Measurements from ENCODE around the gene SMPD4. TPM values are rescaled to one million over a fixed set of nuclear protein-coding genes. Genes with fewer than 3 reads are reported as not detected.
"Not testable (repeated sequence)": the region's sequence is repeated elsewhere in the genome, so short reads cannot be mapped to it uniquely, and the experiment has no call there.

Gene SMPD4
- total and polyA plus RNA-seq, 2 of the 13 experiments (the other 11 are each of a cell fraction or from before 2014, with no cell fraction given), result 63.2 to 70.5 TPM

DNA sequence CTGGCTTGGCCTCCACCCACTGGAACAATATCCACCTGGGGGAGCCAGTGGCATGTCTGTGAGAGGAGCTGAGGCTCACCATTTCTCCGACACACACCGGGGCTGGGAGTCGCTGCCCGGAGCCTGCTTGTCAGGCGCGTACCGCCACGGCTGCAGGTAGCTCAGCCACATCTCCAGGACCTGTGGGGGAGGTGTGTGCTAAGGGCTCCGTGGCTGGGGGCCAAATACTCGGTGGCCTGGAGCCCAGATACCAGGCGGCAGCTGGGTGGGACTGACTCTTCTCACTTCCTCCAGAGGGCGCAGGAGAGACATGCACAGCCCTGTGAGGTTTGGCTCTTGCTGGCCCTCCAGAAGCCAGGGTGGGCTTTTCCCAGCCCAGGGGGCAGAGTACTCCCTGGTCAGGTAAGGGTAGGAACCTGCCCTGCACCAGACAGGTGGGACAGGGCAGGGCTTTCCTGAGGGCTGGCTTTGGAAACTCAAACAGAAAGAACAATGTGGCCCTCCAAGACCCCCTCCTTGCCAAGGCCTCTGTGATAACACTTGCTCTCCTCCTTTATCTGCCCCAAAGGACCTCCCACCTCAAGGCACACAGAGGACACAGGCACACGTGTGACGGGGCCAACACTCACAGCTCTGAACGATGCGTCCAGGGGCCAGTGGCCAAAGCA, 25.3 kb downstream of the SMPD4 start:
- peak; percentile 84 for FAIRE-seq
- TF ChIP-seq, protein P1, sequence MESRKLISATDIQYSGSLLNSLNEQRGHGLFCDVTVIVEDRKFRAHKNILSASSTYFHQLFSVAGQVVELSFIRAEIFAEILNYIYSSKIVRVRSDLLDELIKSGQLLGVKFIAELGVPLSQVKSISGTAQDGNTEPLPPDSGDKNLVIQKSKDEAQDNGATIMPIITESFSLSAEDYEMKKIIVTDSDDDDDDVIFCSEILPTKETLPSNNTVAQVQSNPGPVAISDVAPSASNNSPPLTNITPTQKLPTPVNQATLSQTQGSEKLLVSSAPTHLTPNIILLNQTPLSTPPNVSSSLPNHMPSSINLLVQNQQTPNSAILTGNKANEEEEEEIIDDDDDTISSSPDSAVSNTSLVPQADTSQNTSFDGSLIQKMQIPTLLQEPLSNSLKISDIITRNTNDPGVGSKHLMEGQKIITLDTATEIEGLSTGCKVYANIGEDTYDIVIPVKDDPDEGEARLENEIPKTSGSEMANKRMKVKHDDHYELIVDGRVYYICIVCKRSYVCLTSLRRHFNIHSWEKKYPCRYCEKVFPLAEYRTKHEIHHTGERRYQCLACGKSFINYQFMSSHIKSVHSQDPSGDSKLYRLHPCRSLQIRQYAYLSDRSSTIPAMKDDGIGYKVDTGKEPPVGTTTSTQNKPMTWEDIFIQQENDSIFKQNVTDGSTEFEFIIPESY (CRISPR knock-in tag; IDR thresholded peaks at IDR 0.05), result peak; percentile 88
- TF ChIP-seq DR1 (CRISPR knock-in tag; IDR thresholded peaks at IDR 0.05) (0 out of 2 replicates have a peak, but pooled peaks have one; percentile 28), AGO2 (optimal IDR thresholded peaks at IDR 0.05; ENCODE audit: low read depth, low read length) (peak; percentile 65), STAG1 (CRISPR knock-in tag; IDR thresholded peaks at IDR 0.05) (peak; percentile 66), KDM5B (CRISPR knock-in tag; IDR thresholded peaks at IDR 0.05; ENCODE audit: borderline replicate concordance) (0 out of 2 replicates have a peak, but pooled peaks have one; percentile 42), SMC3 (IDR thresholded peaks at IDR 0.05; ENCODE audit: low read length) (peak; percentile 38), RBM22 (optimal IDR thresholded peaks at IDR 0.05; ENCODE audit: low read length) (peak; percentile 34), GABPB1 (CRISPR knock-in tag; IDR thresholded peaks at IDR 0.05) (0 out of 2 replicates have a peak, but pooled peaks have one; percentile 18), RAD21 (CRISPR knock-in tag; IDR thresholded peaks at IDR 0.05) (peak; percentile 53)
- TF ChIP-seq, protein P2, sequence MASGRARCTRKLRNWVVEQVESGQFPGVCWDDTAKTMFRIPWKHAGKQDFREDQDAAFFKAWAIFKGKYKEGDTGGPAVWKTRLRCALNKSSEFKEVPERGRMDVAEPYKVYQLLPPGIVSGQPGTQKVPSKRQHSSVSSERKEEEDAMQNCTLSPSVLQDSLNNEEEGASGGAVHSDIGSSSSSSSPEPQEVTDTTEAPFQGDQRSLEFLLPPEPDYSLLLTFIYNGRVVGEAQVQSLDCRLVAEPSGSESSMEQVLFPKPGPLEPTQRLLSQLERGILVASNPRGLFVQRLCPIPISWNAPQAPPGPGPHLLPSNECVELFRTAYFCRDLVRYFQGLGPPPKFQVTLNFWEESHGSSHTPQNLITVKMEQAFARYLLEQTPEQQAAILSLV (CRISPR knock-in tag; IDR thresholded peaks at IDR 0.05; ENCODE audit: borderline replicate concordance), result peak; percentile 27; the same call in 1 of the 2 replicates
- TF ChIP-seq, protein P3, sequence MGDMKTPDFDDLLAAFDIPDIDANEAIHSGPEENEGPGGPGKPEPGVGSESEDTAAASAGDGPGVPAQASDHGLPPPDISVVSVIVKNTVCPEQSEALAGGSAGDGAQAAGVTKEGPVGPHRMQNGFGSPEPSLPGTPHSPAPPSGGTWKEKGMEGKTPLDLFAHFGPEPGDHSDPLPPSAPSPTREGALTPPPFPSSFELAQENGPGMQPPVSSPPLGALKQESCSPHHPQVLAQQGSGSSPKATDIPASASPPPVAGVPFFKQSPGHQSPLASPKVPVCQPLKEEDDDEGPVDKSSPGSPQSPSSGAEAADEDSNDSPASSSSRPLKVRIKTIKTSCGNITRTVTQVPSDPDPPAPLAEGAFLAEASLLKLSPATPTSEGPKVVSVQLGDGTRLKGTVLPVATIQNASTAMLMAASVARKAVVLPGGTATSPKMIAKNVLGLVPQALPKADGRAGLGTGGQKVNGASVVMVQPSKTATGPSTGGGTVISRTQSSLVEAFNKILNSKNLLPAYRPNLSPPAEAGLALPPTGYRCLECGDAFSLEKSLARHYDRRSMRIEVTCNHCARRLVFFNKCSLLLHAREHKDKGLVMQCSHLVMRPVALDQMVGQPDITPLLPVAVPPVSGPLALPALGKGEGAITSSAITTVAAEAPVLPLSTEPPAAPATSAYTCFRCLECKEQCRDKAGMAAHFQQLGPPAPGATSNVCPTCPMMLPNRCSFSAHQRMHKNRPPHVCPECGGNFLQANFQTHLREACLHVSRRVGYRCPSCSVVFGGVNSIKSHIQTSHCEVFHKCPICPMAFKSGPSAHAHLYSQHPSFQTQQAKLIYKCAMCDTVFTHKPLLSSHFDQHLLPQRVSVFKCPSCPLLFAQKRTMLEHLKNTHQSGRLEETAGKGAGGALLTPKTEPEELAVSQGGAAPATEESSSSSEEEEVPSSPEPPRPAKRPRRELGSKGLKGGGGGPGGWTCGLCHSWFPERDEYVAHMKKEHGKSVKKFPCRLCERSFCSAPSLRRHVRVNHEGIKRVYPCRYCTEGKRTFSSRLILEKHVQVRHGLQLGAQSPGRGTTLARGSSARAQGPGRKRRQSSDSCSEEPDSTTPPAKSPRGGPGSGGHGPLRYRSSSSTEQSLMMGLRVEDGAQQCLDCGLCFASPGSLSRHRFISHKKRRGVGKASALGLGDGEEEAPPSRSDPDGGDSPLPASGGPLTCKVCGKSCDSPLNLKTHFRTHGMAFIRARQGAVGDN (CRISPR knock-in tag; IDR thresholded peaks at IDR 0.05), result peak; percentile 24; the same call in 1 of the 2 replicates
- TF ChIP-seq, protein P4, sequence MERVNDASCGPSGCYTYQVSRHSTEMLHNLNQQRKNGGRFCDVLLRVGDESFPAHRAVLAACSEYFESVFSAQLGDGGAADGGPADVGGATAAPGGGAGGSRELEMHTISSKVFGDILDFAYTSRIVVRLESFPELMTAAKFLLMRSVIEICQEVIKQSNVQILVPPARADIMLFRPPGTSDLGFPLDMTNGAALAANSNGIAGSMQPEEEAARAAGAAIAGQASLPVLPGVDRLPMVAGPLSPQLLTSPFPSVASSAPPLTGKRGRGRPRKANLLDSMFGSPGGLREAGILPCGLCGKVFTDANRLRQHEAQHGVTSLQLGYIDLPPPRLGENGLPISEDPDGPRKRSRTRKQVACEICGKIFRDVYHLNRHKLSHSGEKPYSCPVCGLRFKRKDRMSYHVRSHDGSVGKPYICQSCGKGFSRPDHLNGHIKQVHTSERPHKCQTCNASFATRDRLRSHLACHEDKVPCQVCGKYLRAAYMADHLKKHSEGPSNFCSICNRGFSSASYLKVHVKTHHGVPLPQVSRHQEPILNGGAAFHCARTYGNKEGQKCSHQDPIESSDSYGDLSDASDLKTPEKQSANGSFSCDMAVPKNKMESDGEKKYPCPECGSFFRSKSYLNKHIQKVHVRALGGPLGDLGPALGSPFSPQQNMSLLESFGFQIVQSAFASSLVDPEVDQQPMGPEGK (CRISPR knock-in tag; IDR thresholded peaks at IDR 0.05), result peak; percentile 18; the same call in 1 of the 2 replicates

More for the DNA sequence above, 25.3 kb downstream of the SMPD4 start:
- H3K4me3 ChIP-seq (replicated peaks in 1 of 3; ENCODE audit: insufficient read depth in 1 of 3, low read depth in 2 of 3, low read length in 3 of 3); H3K4me1 ChIP-seq (ENCODE audit: insufficient read depth, low read length); BruUV-seq (replicated peaks); H3K9ac ChIP-seq (ENCODE audit: insufficient read depth, low read depth, low read length); H2AFZ ChIP-seq (ENCODE audit: low read length); H3K9me3 ChIP-seq (ENCODE audit: low read length); H3K27me3 ChIP-seq (ENCODE audit: control insufficient read depth in 1 of 2, insufficient read depth in 2 of 2, low read length in 2 of 2); H3K79me2 ChIP-seq (ENCODE audit: insufficient read depth, low read length); H3K27ac ChIP-seq (ENCODE audit: extremely low read length, insufficient read depth, low read length); H4K20me1 ChIP-seq (ENCODE audit: insufficient read depth, low read length); H3K4me2 ChIP-seq (ENCODE audit: low read depth, low read length): not testable (repeated sequence)
- DNase-seq (ENCODE audit: low spot score) (peak; percentile 69), ATAC-seq (peak; percentile 71)
- CTCF ChIA-PET (ENCODE audit: low intra/inter-chr PET ratio, low total read pairs), result interaction anchor here (2.5 kb wide), 1 partner anchor 176 kb away, joined by 14 read pairs; no protein-coding TSS in a partner anchor
- 83% methylated on average over 14 of the region's 16 CpGs for WGBS (ENCODE audit: low lambda C conversion rate)
- in situ Hi-C loops (cut with HindIII; ENCODE audit: extremely low pct_ligation_motif_present, low pct_unique_long_range_greater_than_20kb) (loop anchor here (10.0 kb wide), 1 partner anchor 179 kb away; no protein-coding TSS in a partner anchor), intact Hi-C loops (cut with micrococcal nuclease; ENCODE audit: unreplicated experiment) (loop anchor here (1.0 to 5.0 kb wide), 2 partner anchors 176 to 219 kb away; no protein-coding TSS in a partner anchor)
- H3K36me3 ChIP-seq (replicated peaks in 1 of 2; ENCODE audit: control insufficient read depth in 1 of 2, insufficient read depth in 2 of 2, low read length in 2 of 2), result peaks cover 16 to 49% of the 10 kb centered on the region in 2 experiments; a peak in 4 of 5 replicates
- POLR2A ChIA-PET, result interaction anchor here (1.1 kb wide), 2 partner anchors 25 to 186 kb away, joined by 3 to 5 read pairs; partner anchors contain the start of genes IMP4 and SMPD4

All from HepG2 (cell line).